AG10803 (cell line): ENCODE measurements around the gene RPL38.

Source experiments
- DNase-seq: peaks from one replicate; pipeline ENCODE4 v3.0.0; 2010; ENCODE audit warnings: low read depth
- H3K4me3 ChIP-seq: 2 replicates; pipeline ENCODE4 v1.5.1; 2011; ENCODE audit warnings: mild to moderate bottlenecking, low read length, control low read depth
- CTCF ChIP-seq: conservative IDR thresholded peaks from 2 replicates; pipeline ENCODE4 v1.5.1; 2011; ENCODE audit warnings: mild to moderate bottlenecking, low read length, control low read depth, inconsistent platforms

RPL38 gene

DNA sequence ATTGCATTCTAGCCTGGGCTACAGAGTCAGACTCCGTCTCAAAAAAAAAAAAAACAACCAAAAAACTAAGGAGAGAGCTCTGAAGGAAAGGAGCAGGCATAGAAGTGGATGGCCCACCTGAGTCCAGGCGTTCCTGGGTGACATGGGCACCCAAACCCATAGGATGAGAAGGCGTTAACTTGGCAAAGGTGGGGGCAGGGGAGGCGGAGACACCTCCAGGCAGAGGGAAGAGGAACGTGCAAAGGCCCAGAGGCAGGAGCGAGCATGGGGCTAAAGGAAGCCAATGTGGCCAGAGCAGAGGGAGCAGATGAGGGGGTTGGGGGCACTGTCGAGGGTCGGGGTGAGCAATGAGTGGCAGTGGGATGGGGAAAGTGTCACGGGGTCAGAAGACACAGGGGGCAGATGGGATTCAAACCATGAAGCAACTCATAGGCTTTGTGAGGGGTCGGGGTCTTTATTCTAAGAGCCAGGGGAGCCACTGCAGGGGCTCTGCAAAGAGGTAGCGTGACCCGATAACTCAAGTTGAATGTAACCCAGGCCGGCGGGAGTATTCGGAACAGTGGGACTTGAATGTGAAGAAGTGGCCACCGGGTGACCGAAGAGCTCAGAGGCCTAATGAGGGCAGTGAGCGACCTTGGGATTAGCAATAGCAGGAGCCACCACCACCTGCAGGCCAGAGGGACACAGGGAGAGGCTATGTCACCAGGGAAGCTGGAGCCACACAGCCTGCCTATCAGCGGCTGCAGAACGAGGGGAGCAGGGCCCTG lies 21.7 kb downstream of the RPL38 start:
- H3K4me3 ChIP-seq, result no peak overlapping the region
- TF ChIP-seq CTCF, result no peak
- no peak for DNase-seq

DNA sequence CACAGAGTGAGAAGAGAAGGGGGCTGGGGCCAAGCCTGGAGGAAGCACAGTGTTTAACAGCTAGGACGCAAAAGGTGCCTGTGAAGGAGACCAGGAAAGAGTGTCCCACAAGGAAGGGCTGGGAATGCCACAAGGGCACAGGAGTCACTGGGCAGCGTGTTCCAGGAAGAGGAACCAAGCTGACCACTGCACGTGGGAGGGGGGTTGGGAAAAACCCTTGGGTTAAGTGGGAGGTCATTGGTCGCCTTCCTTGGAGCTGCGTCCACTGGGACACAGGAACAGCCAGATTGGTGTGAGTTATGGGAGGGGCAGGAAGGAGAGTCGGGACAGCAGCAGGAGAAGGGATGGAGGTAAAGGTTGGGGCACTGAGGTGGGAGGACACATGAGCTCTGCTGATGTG lies 22.8 kb downstream of the RPL38 start:
- DNase-seq, result no peak
- no peak overlapping the region for H3K4me3 ChIP-seq
- TF ChIP-seq CTCF, result no peak

- DNase-seq, result no peak
- TF ChIP-seq CTCF, result no peak
- H3K4me3 ChIP-seq, result no peak overlapping the region
Measured at GRCh38 chr17:74227271-74228080, 24.0 kb downstream of the RPL38 start.

DNA sequence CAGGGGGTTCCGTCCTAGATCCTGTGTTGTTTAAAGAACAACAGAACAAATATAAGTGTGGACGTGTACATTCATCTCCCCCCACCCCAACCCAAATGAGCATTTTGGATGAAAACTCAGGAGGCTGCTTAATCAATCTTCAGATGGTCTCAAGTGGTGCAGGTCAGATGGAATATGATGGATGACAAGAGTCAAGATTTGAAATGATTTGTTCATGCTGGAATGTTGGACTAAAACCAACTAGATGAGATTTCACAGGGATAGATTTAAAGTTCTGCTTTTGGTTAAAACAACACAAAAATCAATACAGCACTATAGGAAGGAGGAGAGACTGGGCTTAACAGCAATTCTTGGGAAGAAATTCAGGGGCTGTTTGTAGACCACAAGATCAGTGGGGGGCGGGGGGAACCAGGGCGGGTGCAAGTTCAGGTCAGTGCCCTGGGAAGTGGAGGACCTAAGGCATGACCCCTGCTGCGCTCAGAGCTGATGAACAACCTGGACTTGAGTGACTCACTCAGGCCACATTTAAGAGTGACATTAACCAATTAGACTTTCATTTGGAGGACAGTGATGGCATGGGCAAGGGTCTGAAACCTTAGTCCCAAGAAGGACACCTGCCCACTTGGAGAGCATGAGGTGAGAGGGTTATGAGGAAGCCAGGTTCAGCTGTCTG lies 25.0 kb downstream of the RPL38 start:
- no peak for DNase-seq
- TF ChIP-seq CTCF, result no peak
- no peak overlapping the region for H3K4me3 ChIP-seq

GRCh38 chr17:74230896-74231295 lies 27.4 kb downstream of the RPL38 start:
- no peak for DNase-seq
- no peak overlapping the region for H3K4me3 ChIP-seq
- TF ChIP-seq CTCF, result no peak

GRCh38 chr17:74231928-74232907 lies 28.7 kb downstream of the RPL38 start:
- DNase-seq, result no peak
- no peak overlapping the region for H3K4me3 ChIP-seq
- no peak for TF ChIP-seq CTCF
